Stimulated activated CD8-positive, alpha-beta memory T cell treated with anti-CD3 and anti-CD28 coated beads, Interleukin-4, amount 100 ng/mL, for 24 hours (primary cell): ENCODE measurements around the gene GORAB.

ENCODE experiments used
- DNase-seq: peaks from one replicate; pipeline ENCODE4 v3.0.0-alpha.2; 2020; ENCODE audit warnings: low read depth

The GORAB gene

DNA sequence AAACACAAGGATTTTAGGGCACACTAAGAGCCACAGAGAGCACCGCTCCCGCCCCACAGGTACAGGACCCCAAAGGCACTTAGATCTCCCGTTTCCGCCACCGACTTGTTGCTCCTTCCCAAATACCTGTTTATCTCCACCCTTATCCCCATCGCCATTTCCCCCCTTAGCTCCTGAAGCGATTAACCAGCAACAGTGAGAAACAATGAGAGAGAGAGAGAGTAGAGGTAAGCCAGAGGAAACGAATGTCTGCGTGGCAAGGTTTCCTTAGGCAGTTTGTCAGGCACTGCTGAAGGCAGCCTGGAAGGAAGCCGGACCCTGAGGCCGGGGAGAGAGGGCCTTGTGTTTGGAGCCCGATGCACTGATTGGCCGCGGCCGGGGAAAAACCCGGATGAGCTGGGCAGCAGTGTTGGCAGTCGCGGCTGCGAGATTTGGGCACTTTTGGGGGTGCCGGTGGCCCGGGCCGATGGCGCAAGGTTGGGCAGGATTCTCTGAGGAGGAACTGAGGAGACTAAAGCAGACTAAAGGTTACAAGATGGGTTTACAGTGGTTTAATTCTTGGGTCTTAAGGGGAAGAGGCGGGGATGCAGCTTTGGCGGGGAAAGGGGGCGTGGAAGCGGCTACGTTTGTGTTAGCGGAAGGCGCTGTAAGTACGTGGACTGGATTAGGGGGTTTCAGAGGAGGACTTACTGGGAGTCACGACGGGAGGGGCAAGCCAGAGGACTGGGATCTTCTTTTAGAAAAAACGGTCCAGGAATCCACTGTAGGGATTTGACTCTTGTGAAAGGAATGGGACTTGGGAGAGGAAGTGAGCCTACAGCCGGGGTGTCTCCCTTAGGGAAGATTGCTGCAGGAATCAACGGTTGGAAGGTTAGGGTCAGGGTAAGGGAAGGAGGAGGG, at the start of gene GORAB:
Gene GORAB (plus strand): TSS at position 409 of the 900 bp plus-strand sequence. CDS start 58 bp downstream, at position 467.
- DNase-seq, result peak; percentile 79

- DNase-seq, result no peak
These were observed 48.9 kb upstream of the GORAB start for GRCh38 chr1:170483051-170483450.

GRCh38 chr1:170487503-170487902, 44.5 kb upstream of the GORAB start:
- DNase-seq, result no peak

DNA sequence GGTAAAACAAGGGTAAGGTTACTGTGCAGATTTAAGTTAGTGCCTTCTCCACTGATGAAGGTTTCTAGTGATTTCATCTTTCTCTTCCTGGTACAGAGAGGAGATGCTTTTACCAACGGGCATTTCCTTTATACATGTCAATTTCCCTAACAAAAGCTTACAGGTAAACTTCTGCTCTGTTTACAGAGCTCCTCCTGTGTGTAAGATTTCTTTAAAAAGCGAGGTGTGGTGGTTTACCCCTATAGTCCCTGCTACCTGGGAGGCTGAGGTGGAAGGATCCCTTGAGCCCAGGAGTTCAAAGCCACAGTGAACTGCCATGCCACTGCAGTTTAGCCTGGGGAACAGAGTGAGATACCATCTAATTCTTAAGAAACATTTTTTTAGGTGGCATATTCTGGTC, 40.7 kb upstream of the GORAB start:
- DNase-seq, result no peak

- DNase-seq, result no peak
These were observed 37.6 kb upstream of the GORAB start for GRCh38 chr1:170494369-170494768.

DNA sequence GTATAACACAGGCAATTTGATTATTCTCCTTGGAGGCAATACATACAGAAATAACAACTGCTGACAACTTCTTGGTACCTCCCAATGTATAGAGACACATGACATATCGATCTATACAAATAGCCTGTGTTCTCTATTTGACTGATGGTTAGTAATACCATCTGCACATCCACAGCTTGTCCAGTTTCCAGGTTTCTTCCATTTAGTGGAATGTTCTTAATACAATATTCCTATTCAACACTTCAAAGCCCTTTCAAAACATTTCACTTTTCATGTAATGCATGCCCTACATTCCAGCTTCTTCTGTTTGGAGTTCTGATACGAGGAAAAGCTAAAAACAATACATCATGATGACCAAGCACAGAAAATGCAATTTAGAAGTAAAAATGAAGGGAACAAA, 37.0 kb upstream of the GORAB start:
- DNase-seq, result no peak

- no peak for DNase-seq
These were observed 33.1 kb upstream of the GORAB start for GRCh38 chr1:170498876-170499275.

- DNase-seq, result no peak
These were observed 28.3 kb upstream of the GORAB start for GRCh38 chr1:170503665-170504064.

DNA sequence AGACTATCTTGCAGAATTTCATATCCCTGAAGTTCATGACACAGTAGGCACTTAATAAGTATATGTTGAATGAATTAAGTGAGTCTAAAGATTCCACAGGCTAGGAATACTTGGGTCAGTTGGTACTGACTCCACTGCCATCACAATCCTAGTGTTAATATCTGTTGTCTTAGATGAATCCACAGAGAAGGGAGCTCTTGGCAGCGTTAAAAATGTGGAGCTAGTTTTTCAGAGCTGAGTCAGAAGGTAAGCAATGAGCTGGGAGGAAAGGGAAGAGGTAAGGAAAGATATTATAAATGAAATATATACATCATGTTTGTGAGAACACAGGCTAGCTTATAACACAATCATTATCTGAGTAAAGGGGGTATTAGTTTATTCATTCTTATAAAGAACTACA, 21.8 kb upstream of the GORAB start:
- no peak for DNase-seq

- no peak for DNase-seq
These were observed 20.9 kb upstream of the GORAB start for GRCh38 chr1:170511038-170511437.

DNA sequence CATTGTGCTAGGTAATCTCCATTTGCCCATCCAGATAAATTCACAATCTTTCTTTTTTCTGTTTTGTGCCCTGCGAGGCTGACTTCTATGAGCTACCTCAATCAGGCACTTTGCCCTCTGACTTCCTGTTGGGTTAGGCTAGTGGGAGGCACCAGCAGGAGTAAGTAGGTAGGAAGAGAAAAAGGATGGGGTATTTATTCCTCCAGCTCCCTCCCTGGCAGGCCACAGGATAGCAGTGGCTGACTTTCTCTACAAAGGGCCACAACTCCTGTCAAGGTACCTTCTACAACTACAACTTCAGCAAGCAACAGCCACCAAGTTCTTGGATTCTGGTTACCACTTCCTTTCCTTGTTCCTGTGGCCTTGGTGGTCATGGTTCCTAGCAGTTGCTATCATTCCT, 18.8 kb upstream of the GORAB start:
- no peak for DNase-seq

GRCh38 chr1:170518185-170518834, 13.7 kb upstream of the GORAB start:
- no peak for DNase-seq

- DNase-seq, result no peak
These were observed 13.0 kb upstream of the GORAB start for GRCh38 chr1:170518965-170519364.

- no peak for DNase-seq
These were observed 11.4 kb upstream of the GORAB start for GRCh38 chr1:170520601-170521000.

DNA sequence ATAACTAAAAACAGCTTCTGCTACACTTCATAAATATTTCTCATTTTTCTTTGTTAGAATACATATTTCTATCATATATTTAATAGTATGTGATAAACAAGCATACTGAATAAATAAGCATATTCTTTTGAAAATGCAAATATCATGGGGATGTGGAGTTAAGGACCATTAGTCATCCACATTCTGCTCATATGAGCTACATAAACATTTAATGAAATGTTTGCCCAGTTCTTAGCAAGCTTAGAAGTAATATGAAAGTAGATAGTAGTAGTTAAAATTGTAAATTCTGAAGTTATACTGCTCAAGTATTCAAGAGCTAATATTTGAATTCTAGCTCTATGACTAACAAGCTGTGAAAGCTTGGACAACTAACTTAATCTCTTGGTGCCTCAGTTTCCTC, 10.1 kb upstream of the GORAB start:
- DNase-seq, result no peak

DNA sequence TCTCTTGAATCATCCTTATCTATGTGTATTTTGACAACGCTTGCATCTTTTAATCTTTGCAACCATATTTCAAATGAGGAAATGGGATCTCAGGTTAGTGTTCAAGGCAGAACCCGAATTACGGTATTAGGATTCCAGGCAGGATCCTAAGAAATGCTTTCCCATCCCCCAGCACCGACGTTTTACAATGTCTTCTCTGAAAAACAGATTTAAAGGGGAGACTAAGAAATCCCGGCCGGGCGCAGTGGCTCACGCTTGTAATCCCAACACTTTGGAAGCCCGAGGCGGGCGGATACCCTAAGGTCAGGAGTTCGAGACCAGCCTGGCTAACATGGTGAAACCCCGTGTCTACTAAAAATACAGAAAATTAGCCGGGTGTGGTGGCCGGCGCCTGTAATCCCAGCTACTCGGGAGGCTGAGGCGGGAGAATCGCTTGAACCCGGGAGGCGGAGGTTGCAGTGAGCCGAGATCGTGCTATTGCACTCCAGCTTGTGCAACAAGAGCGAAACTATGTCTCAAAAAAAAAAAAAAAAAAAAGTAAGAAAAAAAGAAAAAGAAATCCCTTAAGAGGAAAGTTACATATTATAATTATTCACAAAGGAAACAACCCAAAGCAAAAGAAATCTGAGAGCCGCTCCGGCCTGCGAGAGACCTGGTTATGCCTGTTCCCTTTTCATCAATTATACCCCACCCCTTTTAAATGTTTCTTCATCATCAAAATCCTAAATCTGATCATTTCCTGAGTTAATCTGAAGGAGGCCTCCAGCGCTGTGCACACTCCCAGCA, 801 bp upstream of the GORAB start:
- DNase-seq, result no peak

DNA sequence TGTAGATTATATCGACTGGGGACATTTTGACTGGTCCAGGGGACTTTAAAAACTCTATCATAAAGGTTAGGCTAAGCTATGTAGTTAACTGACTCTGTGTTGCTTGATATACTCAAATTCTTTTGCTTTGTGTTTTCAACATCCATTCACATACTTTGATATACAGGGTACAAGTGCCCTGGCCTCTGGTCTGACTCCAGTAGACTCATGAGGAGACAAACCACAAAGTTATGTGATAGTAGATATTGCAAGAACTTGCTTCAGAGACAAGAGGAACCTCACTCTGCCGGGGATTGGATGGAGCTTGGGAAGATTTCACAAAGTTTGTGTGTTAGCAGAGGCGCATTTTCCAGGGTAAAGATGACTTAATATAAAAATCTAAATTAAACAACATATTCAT, 1.3 kb downstream of the GORAB start:
- no peak for DNase-seq

GRCh38 chr1:170534626-170535147, 2.7 kb downstream of the GORAB start:
- DNase-seq, result no peak

DNA sequence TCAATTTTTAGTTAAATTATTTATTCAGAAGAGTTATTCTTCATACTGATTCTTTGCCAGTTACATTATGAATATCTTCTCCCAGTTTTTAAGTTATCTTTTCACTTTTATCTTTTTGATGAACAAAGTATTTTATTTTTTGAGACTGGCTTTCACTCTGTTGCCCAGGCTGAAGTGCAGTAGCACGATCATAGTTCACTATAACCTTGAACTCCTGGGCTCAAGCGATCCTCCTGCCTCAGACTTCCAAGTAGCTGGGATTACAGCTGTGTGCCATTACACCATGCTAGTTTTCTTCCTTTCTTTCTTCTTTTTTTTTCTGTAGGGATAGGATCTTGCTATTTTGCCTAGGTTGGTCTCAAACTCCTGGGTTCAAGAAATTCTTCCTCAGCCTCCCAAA, 3.5 kb downstream of the GORAB start:
- no peak for DNase-seq

DNA sequence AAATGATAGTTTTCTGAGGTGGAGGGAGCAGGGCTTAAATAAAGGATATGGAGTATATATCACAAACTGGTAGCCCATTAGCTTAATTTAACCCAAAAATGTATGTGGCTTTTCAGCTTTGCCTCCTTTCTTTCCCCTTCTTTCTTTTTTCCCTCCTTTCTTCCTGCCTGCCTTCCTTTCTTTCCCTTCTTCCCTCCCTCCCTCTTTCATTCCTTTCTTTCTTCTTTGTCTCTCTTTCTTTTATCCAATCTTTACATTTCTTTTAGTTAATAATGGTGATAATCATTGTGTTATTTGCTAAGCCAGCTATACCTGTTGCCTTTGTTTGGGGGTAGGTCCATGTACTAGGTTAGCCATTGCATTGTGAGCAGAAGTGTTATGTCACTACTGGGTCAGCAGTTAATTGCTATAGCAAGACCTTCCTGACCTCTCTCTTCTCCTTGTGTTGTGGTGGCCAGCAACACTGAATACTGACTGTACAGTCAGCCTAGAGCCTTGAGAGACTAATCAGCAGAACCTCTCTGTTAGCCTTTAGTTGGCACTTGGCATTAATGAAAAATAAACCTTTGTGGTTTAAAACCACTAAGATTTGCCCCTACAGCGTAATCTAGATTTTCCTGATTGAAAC, 5.1 kb downstream of the GORAB start:
- no peak for DNase-seq

- no peak for DNase-seq
These were observed 6.0 kb downstream of the GORAB start for GRCh38 chr1:170537798-170538503.
